ENCODE results near the gene OR4K13. TPM values are rescaled to one million over a fixed set of nuclear protein-coding genes. Genes with fewer than 3 reads are reported as not detected.

Gene OR4K13, protein sequence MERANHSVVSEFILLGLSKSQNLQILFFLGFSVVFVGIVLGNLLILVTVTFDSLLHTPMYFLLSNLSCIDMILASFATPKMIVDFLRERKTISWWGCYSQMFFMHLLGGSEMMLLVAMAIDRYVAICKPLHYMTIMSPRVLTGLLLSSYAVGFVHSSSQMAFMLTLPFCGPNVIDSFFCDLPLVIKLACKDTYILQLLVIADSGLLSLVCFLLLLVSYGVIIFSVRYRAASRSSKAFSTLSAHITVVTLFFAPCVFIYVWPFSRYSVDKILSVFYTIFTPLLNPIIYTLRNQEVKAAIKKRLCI
- not detected for polyA plus RNA-seq (ENCODE audit: insufficient read length in 3 of 3)

DNA sequence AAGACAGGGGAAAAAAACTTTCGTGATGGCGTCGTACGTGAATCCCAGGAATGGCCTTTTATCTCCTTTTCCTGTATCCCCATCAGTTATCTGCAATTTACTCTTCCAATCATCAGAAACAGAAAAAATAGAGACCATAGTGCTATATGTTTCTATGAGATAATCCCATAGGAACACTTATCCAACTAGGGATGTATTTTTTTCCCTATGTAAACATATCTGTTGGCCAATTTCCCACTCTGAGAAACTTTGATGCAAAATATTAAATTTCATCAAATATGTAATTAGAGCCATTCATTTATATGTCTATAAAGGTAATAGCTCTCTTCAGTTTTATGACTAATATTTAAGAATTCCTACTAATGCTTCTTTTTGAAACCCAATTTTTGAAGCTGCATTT is at the start of gene OR4K13:
OR4K13 (minus strand) TSS at position 101 of the 400 bp plus-strand sequence. CDS start 1,280 bp downstream, outside the sequence.
- DNase-seq (ENCODE audit: low read depth in 3 of 3, low spot score in 2 of 3) = no peak

DNA sequence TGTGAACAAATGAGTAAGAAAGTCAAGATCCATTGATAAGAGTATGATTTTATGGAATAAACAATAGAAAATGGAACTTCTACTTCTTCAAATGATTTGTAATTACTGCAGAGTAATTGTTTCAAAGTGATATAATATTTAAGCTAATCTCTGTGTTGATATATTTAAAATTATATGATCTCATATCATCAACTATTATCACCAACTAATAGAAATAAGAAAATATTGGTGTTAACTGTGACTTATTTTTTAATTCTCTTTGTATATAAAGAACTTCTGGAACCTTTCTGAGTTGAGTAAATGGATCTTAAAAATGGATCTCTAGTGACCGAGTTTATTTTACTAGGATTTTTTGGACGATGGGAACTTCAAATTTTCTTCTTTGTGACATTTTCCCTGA is 23.9 kb upstream of the OR4K13 start, which contains the start of gene OR4L1:
OR4L1 (plus strand) TSS at position 301 of the 400 bp plus-strand sequence; CDS start at position 301, 0 bp downstream.
- no peak for DNase-seq (ENCODE audit: low read depth in 3 of 3, low spot score in 2 of 3)

GRCh38 chr14:20048202-20048601 is 12.4 kb upstream of the OR4K13 start:
- DNase-seq (ENCODE audit: low read depth in 3 of 3, low spot score in 2 of 3) = no peak

DNA sequence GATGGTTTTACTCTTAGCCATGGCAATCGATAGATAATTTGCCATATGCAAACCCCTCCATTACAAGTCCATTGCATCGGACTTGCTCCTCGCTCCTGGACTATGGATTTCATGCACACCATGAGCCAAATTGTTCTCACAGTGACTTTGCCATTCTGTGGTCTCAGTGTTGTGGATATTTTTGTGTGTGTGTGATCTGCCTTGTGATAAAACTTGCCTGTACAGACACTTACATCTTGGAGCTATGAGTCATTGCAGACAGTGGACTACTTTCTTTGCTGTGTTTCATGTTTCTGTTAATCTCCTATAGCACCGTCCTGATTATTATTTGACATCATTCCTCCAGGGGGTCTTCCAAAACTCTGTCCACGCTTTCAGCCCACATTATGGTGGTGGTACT is 8.4 kb upstream of the OR4K13 start:
- no peak for DNase-seq (ENCODE audit: low read depth in 3 of 3, low spot score in 2 of 3)

GRCh38 chr14:20035449-20035848 is 389 bp downstream of the OR4K13 start:
- no peak for DNase-seq (ENCODE audit: low read depth in 3 of 3, low spot score in 2 of 3)

DNA sequence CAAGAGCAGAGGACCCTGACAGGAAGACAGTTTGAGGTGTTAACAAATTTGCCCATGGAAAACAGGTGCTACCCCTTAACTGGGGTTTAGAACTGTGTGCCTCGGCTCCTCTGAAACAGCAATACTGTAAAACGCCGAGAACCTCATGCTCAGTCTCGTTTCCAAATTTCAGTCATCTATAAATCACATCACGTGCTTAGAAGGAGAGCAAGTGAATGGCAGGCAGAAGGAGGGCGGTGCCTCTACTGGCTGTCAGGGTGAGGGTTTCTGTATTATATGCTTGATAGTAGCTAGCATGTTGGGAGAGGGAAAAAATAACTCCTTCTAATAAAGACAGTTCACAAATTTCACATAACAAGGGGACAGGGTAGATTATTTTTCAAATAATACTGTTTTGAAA is 4.8 kb downstream of the OR4K13 start:
- DNase-seq (ENCODE audit: low read depth in 3 of 3, low spot score in 2 of 3) = no peak

- DNase-seq (ENCODE audit: low read depth in 3 of 3, low spot score in 2 of 3) = no peak
Measured at GRCh38 chr14:20019257-20019865, 16.5 kb downstream of the OR4K13 start, which contains the start of gene OR4K14. Gene OR4K14 (minus strand): TSS chr14:20019307. CDS start chr14:20015193, 4,114 bp downstream.

- DNase-seq (ENCODE audit: low read depth in 3 of 3, low spot score in 2 of 3) = no peak
Measured at GRCh38 chr14:20008156-20008555, 27.7 kb downstream of the OR4K13 start.

- no peak for DNase-seq (ENCODE audit: low read depth in 3 of 3, low spot score in 2 of 3)
Measured at GRCh38 chr14:20002319-20002718, 33.5 kb downstream of the OR4K13 start.

DNA sequence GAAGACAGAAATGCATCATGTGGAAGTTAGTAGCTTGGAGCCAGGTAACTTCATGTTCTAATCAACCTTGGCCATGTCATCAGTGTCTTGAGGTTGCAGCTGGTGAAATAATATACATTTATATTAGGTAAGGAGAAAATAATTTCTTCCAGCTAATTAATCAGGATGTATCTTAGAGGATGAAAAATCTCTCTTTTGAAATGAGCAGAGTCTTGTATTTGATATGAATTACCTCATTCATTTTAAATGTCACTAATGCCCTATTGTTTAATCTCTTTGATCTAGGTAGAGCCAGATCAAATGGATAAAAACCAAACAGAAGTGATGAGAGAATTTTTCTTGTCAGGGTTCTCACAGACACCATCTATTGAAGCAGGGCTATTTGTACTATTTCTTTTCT is 34.0 kb downstream of the OR4K13 start, which contains the start of gene OR4Q2:
OR4Q2 (plus strand) TSS at position 301 of the 400 bp plus-strand sequence.
- no peak for DNase-seq (ENCODE audit: low read depth in 3 of 3, low spot score in 2 of 3)

- no peak for DNase-seq (ENCODE audit: low read depth in 3 of 3, low spot score in 2 of 3)
Measured at GRCh38 chr14:19993438-19993837, 42.4 kb downstream of the OR4K13 start.

Other genes with a start within 250 kb of the OR4K13 start
- gene OR4N2, start 232.3 kb downstream of the OR4K13 start, polyA plus RNA-seq (ENCODE audit: insufficient read length in 3 of 3) = not detected
- gene OR4K2, start 160.9 kb downstream of the OR4K13 start, polyA plus RNA-seq (ENCODE audit: insufficient read length in 3 of 3) = not detected
- not detected for gene OR4K5, start 115.4 kb downstream of the OR4K13 start, polyA plus RNA-seq (ENCODE audit: insufficient read length in 3 of 3)
- gene OR4K1, start 105.1 kb downstream of the OR4K13 start, polyA plus RNA-seq (ENCODE audit: insufficient read length in 3 of 3) = not detected
- gene OR4K15, start 60.4 kb downstream of the OR4K13 start, polyA plus RNA-seq (ENCODE audit: insufficient read length in 3 of 3) = not detected
- gene OR4Q2, start 33.9 kb downstream of the OR4K13 start, polyA plus RNA-seq (ENCODE audit: insufficient read length in 3 of 3) = not detected
- not detected for gene OR4K14, start 16.7 kb downstream of the OR4K13 start, polyA plus RNA-seq (ENCODE audit: insufficient read length in 3 of 3)
- not detected for gene OR4L1, start 24.0 kb upstream of the OR4K13 start, polyA plus RNA-seq (ENCODE audit: insufficient read length in 3 of 3)
- gene OR4K17, start 74.7 kb upstream of the OR4K13 start, polyA plus RNA-seq (ENCODE audit: insufficient read length in 3 of 3) = under 1 TPM in 2 of 3 donors, not detected in 1; 0.03 to 0.07 TPM
- not detected for gene OR4N5, start 102.8 kb upstream of the OR4K13 start, polyA plus RNA-seq (ENCODE audit: insufficient read length in 3 of 3)
- gene OR11G2, start 154.9 kb upstream of the OR4K13 start, polyA plus RNA-seq (ENCODE audit: insufficient read length in 3 of 3) = not detected
- not detected for gene OR11H6, start 187.7 kb upstream of the OR4K13 start, polyA plus RNA-seq (ENCODE audit: insufficient read length in 3 of 3)
- gene OR11H7, start 192.9 kb upstream of the OR4K13 start, polyA plus RNA-seq (ENCODE audit: insufficient read length in 3 of 3) = under 1 TPM; 0.43 to 0.55 (median 0.45) TPM
- gene OR11H4, start 203.2 kb upstream of the OR4K13 start, polyA plus RNA-seq (ENCODE audit: insufficient read length in 3 of 3) = not detected

Measured in right renal cortex interstitium (tissue), 3 donors.